OCI-LY3 (cell line): ENCODE measurements around the gene ARHGAP10.

ENCODE experiments used
- H2AFZ ChIP-seq: fragments of 200-600, 300-600 bp; shearing (Covaris generic); 2 replicates; pipeline ENCODE4 v1.6.0; 2014; ENCODE audit warnings: antibody characterized with exemption, low read depth, low read length
- H3K27ac ChIP-seq: fragments of 200-600, 300-600 bp; sonication (generic); 2 replicates; pipeline ENCODE4 v1.5.1; 2014; ENCODE audit warnings: mild to moderate bottlenecking, low read length, moderate library complexity, mixed read lengths
- H3K27me3 ChIP-seq: fragments of 200-600, 300-600 bp; sonication (generic); 2 replicates; pipeline ENCODE4 v1.6.1; 2014; ENCODE audit warnings: low read depth, low read length, mixed read lengths
- H3K36me3 ChIP-seq: fragments of 200-600, 300-600 bp; sonication (generic); replicated peaks from 2 replicates; pipeline ENCODE3; 2014; ENCODE audit warnings: low read depth, low read length, mixed read lengths
- H3K4me1 ChIP-seq: fragments of 300-600, 200-600 bp; sonication (generic); 2 replicates; pipeline ENCODE4 v1.6.1; 2014; ENCODE audit warnings: low read length, mixed read lengths
- H3K4me2 ChIP-seq: fragments of 200-600, 300-600 bp; sonication (generic); 2 replicates; pipeline ENCODE4 v1.6.1; 2014; ENCODE audit warnings: low read length, mixed read lengths
- H3K4me3 ChIP-seq: fragments of 300-600, 200-600 bp; sonication (generic); 2 replicates; pipeline ENCODE4 v1.5.1; 2014; ENCODE audit warnings: antibody characterized with exemption, mild to moderate bottlenecking, low read length, moderate library complexity
- H3K79me2 ChIP-seq: fragments of 300-600, 200-600 bp; shearing (Covaris generic); 2 replicates; pipeline ENCODE4 v1.6.1; 2014; ENCODE audit warnings: mild to moderate bottlenecking, low read length, mixed read lengths
- H3K9ac ChIP-seq: fragments of 300-600, 200-600 bp; shearing (Covaris generic); 2 replicates; pipeline ENCODE4 v1.6.0; 2014; ENCODE audit warnings: mild to moderate bottlenecking, low read length, moderate library complexity
- H3K9me3 ChIP-seq: fragments of 200-600, 300-600 bp; shearing (Covaris generic); 2 replicates; pipeline ENCODE4 v1.6.1; 2014; ENCODE audit warnings: low read length, mixed read lengths; ENCODE audit not compliant: insufficient read depth
- H4K20me1 ChIP-seq: fragments of 200-600, 300-600 bp; sonication (generic); 2 replicates; pipeline ENCODE4 v1.6.1; 2016; ENCODE audit warnings: low read length, mixed read lengths; ENCODE audit not compliant: insufficient read depth
- EZH2phosphoT487 ChIP-seq: fragments of 200-600 bp; shearing (Covaris generic); IDR thresholded peaks from 2 replicates; pipeline ENCODE4 v1.6.1; 2018; ENCODE audit warnings: antibody characterized with exemption, mixed run types, low read depth
- TF ChIP-seq, protein P1 (sequence below): fragments of 200-600, 300-600 bp; sonication (generic); IDR thresholded peaks from 2 replicates; pipeline ENCODE4 v1.5.1; 2014; ENCODE audit warnings: antibody characterized with exemption, low read length, low read depth

ARHGAP10 gene

DNA sequence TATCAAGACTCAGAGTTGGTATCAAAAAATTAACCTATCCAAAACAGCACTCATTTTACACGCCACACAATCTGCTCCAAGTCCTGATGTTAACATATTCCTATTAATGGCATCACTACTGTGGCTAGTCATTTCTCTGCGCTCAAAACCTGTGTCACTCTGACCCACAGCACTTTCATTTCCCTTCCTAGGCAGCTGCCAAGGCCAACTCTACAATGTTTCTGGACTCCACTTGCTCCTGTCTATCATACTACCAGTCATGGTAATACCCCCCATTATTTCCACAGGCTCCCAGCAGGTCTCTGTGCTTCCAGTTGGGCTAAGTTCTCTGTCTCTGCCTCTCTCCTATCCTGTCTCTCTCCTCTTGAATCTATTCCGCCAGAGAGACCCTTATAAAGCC, 386.7 kb downstream of the ARHGAP10 start:
- Histone ChIP-seq H3K79me2 (no peaks in the 10 kb centered on the region), H2AFZ (no peak overlapping the region), H3K4me1 (peaks cover 47% of the 10 kb centered on the region), H4K20me1 (no peaks in the 10 kb centered on the region), H3K36me3 (no peaks in the 10 kb centered on the region), H3K4me3 (peak overlapping the region; percentile 6; the same call in 1 of the 2 replicates), H3K9ac (peak overlapping the region; percentile 6; the same call in 1 of the 2 replicates), H3K27ac (peak overlapping the region; percentile 13; the same call in 1 of the 2 replicates), H3K27me3 (no peaks in the 10 kb centered on the region), H3K4me2 (peak overlapping the region; percentile 55), H3K9me3 (0 out of 2 replicates have a peak, but pooled peaks cover 2% of the 10 kb centered on the region)
- TF ChIP-seq, protein P1, sequence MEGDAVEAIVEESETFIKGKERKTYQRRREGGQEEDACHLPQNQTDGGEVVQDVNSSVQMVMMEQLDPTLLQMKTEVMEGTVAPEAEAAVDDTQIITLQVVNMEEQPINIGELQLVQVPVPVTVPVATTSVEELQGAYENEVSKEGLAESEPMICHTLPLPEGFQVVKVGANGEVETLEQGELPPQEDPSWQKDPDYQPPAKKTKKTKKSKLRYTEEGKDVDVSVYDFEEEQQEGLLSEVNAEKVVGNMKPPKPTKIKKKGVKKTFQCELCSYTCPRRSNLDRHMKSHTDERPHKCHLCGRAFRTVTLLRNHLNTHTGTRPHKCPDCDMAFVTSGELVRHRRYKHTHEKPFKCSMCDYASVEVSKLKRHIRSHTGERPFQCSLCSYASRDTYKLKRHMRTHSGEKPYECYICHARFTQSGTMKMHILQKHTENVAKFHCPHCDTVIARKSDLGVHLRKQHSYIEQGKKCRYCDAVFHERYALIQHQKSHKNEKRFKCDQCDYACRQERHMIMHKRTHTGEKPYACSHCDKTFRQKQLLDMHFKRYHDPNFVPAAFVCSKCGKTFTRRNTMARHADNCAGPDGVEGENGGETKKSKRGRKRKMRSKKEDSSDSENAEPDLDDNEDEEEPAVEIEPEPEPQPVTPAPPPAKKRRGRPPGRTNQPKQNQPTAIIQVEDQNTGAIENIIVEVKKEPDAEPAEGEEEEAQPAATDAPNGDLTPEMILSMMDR, result no peak
- no peak for TF ChIP-seq EZH2phosphoT487

- Histone ChIP-seq H3K9ac (no peak overlapping the region), H3K36me3 (peaks cover 8% of the 10 kb centered on the region), H4K20me1 (no peaks in the 10 kb centered on the region), H3K79me2 (no peaks in the 10 kb centered on the region), H3K4me3 (no peak overlapping the region), H3K9me3 (peaks cover 14% of the 10 kb centered on the region), H3K4me1 (peaks cover 47% of the 10 kb centered on the region), H2AFZ (no peak overlapping the region), H3K4me2 (no peak overlapping the region), H3K27me3 (no peaks in the 10 kb centered on the region), H3K27ac (no peak overlapping the region)
- TF ChIP-seq, protein P1, result no peak
- no peak for TF ChIP-seq EZH2phosphoT487
These were observed 388.3 kb downstream of the ARHGAP10 start for GRCh38 chr4:148120216-148120615.
